SK-N-MC (cell line): ENCODE measurements around the gene STAM.

Experiments used
- EZH2 ChIP-seq: fragments of 200-600 bp; sonication (generic); IDR thresholded peaks from one replicate; pipeline ENCODE4 v1.6.1; 2017; ENCODE audit warnings: antibody characterized with exemption
- POLR2AphosphoS5 ChIP-seq: IDR thresholded peaks from 2 replicates; pipeline ENCODE4 v1.6.1; 2012; ENCODE audit warnings: mild to moderate bottlenecking, low read depth, low read length, borderline replicate concordance

GRCh38 chr10:17701301-17701700 is 57.4 kb downstream of the STAM start:
- TF ChIP-seq POLR2AphosphoS5 (no peak), EZH2 (no peak)
